H1 (cell line): ENCODE results near the gene SKAP1. TPM values are rescaled to one million over a fixed set of nuclear protein-coding genes. Genes with fewer than 3 reads are reported as not detected.

ENCODE experiments used
- CTCF ChIA-PET: fragments of 300-600 bp; sonication (Branson Sonifier 250); formaldehyde crosslinking; loops from one replicate; lab custom pipeline; 2021; ENCODE audit not compliant: partially characterized antibody; lab: Charles Lee
- POLR2A ChIA-PET: fragments of 300-600 bp; sonication (Branson Sonifier 250); formaldehyde crosslinking; loops from one replicate; lab custom pipeline; 2021; ENCODE audit warnings: inconsistent platforms; ENCODE audit not compliant: partially characterized antibody; lab: Charles Lee
- DNase-seq, 2 experiments: peaks; one replicate each; pipeline versions ENCODE4 v3.0.0 to v3.0.0-alpha.2; 2010 to 2022; ENCODE audit warnings: low spot score in 2 of 2, low read depth in 1 of 2, mixed read lengths in 1 of 2
- FAIRE-seq: peaks from 2 replicates; lab custom pipeline; 2011; peaks lifted over from hg19 to GRCh38; lab: Jason Lieb, UNC
- H2AFZ ChIP-seq: 2 replicates; pipeline ENCODE4 v1.8.1; 2012; ENCODE audit warnings: low read length, inconsistent platforms
- H2AK5ac ChIP-seq: 2 replicates; pipeline ENCODE4 v1.6.1; 2013; ENCODE audit warnings: low read depth, low read length
- H2BK120ac ChIP-seq: replicated peaks from 2 replicates; pipeline ENCODE3; 2013; ENCODE audit warnings: low read depth, low read length, inconsistent platforms
- H2BK12ac ChIP-seq: 2 replicates; pipeline ENCODE4 v1.6.1; 2013; ENCODE audit warnings: low read depth, low read length
- H2BK15ac ChIP-seq: 2 replicates; pipeline ENCODE4 v1.6.1; 2013; ENCODE audit warnings: low read length
- H2BK20ac ChIP-seq: 2 replicates; pipeline ENCODE4 v1.6.1; 2013; ENCODE audit warnings: low read length
- H2BK5ac ChIP-seq: 2 replicates; pipeline ENCODE4 v1.6.1; 2013; ENCODE audit warnings: low read depth, low read length
- H3K14ac ChIP-seq: 2 replicates; pipeline ENCODE4 v1.6.1; 2013; ENCODE audit warnings: inconsistent platforms; ENCODE audit not compliant: insufficient read length
- H3K18ac ChIP-seq: 2 replicates; pipeline ENCODE4 v1.6.1; 2013; ENCODE audit warnings: low read length; ENCODE audit errors: extremely low read depth
- H3K23ac ChIP-seq: 2 replicates; pipeline ENCODE4 v1.6.1; 2013; ENCODE audit warnings: inconsistent platforms; ENCODE audit not compliant: insufficient read length
- H3K23me2 ChIP-seq: 2 replicates; pipeline ENCODE4 v1.6.1; 2013; ENCODE audit warnings: low read depth, low read length
- H3K27ac ChIP-seq: 2 replicates; pipeline ENCODE4 v1.6.1; 2011; ENCODE audit warnings: low read depth, low read length, inconsistent platforms
- H3K27me3 ChIP-seq, 4 experiments: replicated peaks in 1 of 4; 1 replicate in 1 of 4; 2 replicates in 3 of 4; pipeline versions ENCODE4 v1.6.1 to v1.8.1; 2011 to 2013; ENCODE audit warnings: low read length in 3 of 4, mild to moderate bottlenecking in 3 of 4, inconsistent platforms in 2 of 4, mixed read lengths in 2 of 4, moderate library complexity in 1 of 4; ENCODE audit not compliant: control insufficient read depth in 3 of 4, insufficient read depth in 3 of 4; ENCODE audit errors: extremely low read depth in 1 of 4
- H3K36me3 ChIP-seq, 4 experiments: 2 replicates each; pipeline versions ENCODE4 v1.6.1 to v1.8.1; 2011 to 2013; ENCODE audit warnings: mild to moderate bottlenecking in 4 of 4, low read length in 3 of 4, moderate library complexity in 2 of 4, control low read depth in 1 of 4, inconsistent platforms in 1 of 4; ENCODE audit not compliant: insufficient read depth in 4 of 4, control insufficient read depth in 2 of 4
- H3K4ac ChIP-seq: replicated peaks from 2 replicates; pipeline ENCODE3; 2013; ENCODE audit warnings: low read length, low read depth, mixed read lengths, inconsistent platforms; ENCODE audit not compliant: insufficient read length
- H3K4me1 ChIP-seq, 4 experiments: replicated peaks in 1 of 4; 1 replicate in 1 of 4; 2 replicates in 3 of 4; pipeline versions ENCODE4 v1.6.1 to v1.8.1; 2011 to 2013; ENCODE audit warnings: low read length in 3 of 4, inconsistent platforms in 2 of 4, mixed read lengths in 1 of 4; ENCODE audit not compliant: insufficient read depth in 4 of 4, control insufficient read depth in 3 of 4
- H3K4me2 ChIP-seq, 2 experiments: 2 replicates each; pipeline versions ENCODE4 v1.6.1 to v1.8.1; 2011 to 2013; ENCODE audit warnings: low read depth in 2 of 2, low read length in 2 of 2, control low read depth in 1 of 2, inconsistent platforms in 1 of 2, mild to moderate bottlenecking in 1 of 2; ENCODE audit not compliant: insufficient read depth in 1 of 2
- H3K4me3 ChIP-seq, 4 experiments: fragments of 200-600, 300-600 bp in 1 of 4; sonication (generic), shearing (Covaris generic), sonication (Bioruptor Twin) in 1 of 4; 2 replicates each; pipeline versions ENCODE4 v1.5.1 to v1.8.1; 2011 to 2016; ENCODE audit warnings: low read length in 4 of 4, low read depth in 3 of 4, control low read depth in 2 of 4, inconsistent platforms in 2 of 4, mild to moderate bottlenecking in 2 of 4, mixed read lengths in 1 of 4, moderate library complexity in 1 of 4; ENCODE audit not compliant: insufficient read depth in 2 of 4; ENCODE audit errors: extremely low read depth in 1 of 4
- H3K56ac ChIP-seq: replicated peaks from 2 replicates; pipeline ENCODE3; 2013; ENCODE audit warnings: low read depth, mild to moderate bottlenecking, mixed read lengths, low read length, inconsistent platforms; ENCODE audit not compliant: insufficient read length
- H3K79me1 ChIP-seq: 2 replicates; pipeline ENCODE4 v1.6.1; 2013; ENCODE audit warnings: low read depth, low read length, control low read depth
- H3K79me2 ChIP-seq, 2 experiments: 2 replicates each; pipeline versions ENCODE4 v1.6.1 to v1.8.1; 2012 to 2013; ENCODE audit warnings: low read length in 2 of 2, mild to moderate bottlenecking in 2 of 2, inconsistent platforms in 1 of 2; ENCODE audit not compliant: insufficient read depth in 2 of 2, control insufficient read depth in 1 of 2
- H3K9ac ChIP-seq, 4 experiments: replicated peaks in 1 of 4; 1 replicate in 1 of 4; 2 replicates in 3 of 4; pipeline versions ENCODE4 v1.6.1 to v1.8.1; 2011 to 2013; ENCODE audit warnings: low read depth in 3 of 4, low read length in 3 of 4, control low read depth in 2 of 4, mild to moderate bottlenecking in 2 of 4, moderate library complexity in 2 of 4, inconsistent platforms in 1 of 4; ENCODE audit errors: extremely low read depth in 1 of 4
- H3K9me3 ChIP-seq, 2 experiments: 2 replicates each; pipeline versions ENCODE4 v1.6.1 to v1.8.1; 2012 to 2013; ENCODE audit warnings: mild to moderate bottlenecking in 2 of 2, moderate library complexity in 2 of 2, control low read depth in 1 of 2, inconsistent platforms in 1 of 2, low read depth in 1 of 2, low read length in 1 of 2, mixed read lengths in 1 of 2; ENCODE audit not compliant: insufficient read depth in 2 of 2
- H4K20me1 ChIP-seq, 2 experiments: replicated peaks in 1 of 2; 2 replicates each; pipeline versions ENCODE3 to v1.8.1; 2011 to 2013; ENCODE audit warnings: inconsistent platforms in 2 of 2, low read length in 2 of 2, mild to moderate bottlenecking in 1 of 2; ENCODE audit not compliant: insufficient read depth in 2 of 2, control insufficient read depth in 1 of 2
- H4K5ac ChIP-seq: 2 replicates; pipeline ENCODE4 v1.6.1; 2013; ENCODE audit warnings: low read length, low read depth, mixed read lengths, inconsistent platforms; ENCODE audit not compliant: insufficient read length
- H4K8ac ChIP-seq: 2 replicates; pipeline ENCODE4 v1.8.0; 2013; ENCODE audit warnings: mild to moderate bottlenecking, moderate library complexity, low read length, inconsistent platforms; ENCODE audit not compliant: insufficient read depth; ENCODE audit errors: extremely low read depth
- H4K91ac ChIP-seq: replicated peaks from 2 replicates; pipeline ENCODE3; 2013; ENCODE audit warnings: low read length, mixed read lengths, inconsistent platforms; ENCODE audit not compliant: insufficient read length
- ASH2L ChIP-seq: fragments of 200-600, 300-600 bp; sonication (generic); IDR thresholded peaks from one replicate; pipeline ENCODE4 v1.7.1; 2017; ENCODE audit warnings: low read length
- CBX8 ChIP-seq: fragments of 300-800, 300-1000 bp; sonication (generic); IDR thresholded peaks from 2 replicates; pipeline ENCODE4 v1.7.1; 2016; ENCODE audit warnings: low read depth, low read length, borderline replicate concordance
- EGR1 ChIP-seq: IDR thresholded peaks from 2 replicates; pipeline ENCODE4 v1.6.1; 2011; ENCODE audit warnings: low read depth, low read length, borderline replicate concordance
- FOSL1 ChIP-seq: IDR thresholded peaks from 2 replicates; pipeline ENCODE4 v1.6.1; 2011; ENCODE audit warnings: mild to moderate bottlenecking, low read depth, low read length, moderate library complexity; ENCODE audit not compliant: insufficient read depth
- JUN ChIP-seq: IDR thresholded peaks from 2 replicates; pipeline ENCODE4 v1.6.1; 2011; ENCODE audit warnings: low read depth, mild to moderate bottlenecking, improper control_type of control experiment, low read length
- NANOG ChIP-seq: IDR thresholded peaks from 2 replicates; pipeline ENCODE4 v1.6.1; 2011; ENCODE audit warnings: low read length, low read depth, mild to moderate bottlenecking, inconsistent platforms; ENCODE audit not compliant: insufficient read depth, poor library complexity, severe bottlenecking
- NRF1 ChIP-seq: IDR thresholded peaks from 2 replicates; pipeline ENCODE4 v1.6.1; 2011; ENCODE audit warnings: mild to moderate bottlenecking, low read depth, low read length, improper control_type of control experiment
- POLR2AphosphoS5 ChIP-seq: IDR thresholded peaks from 2 replicates; pipeline ENCODE4 v1.6.1; 2011; ENCODE audit warnings: low read depth, low read length
- RXRA ChIP-seq: IDR thresholded peaks from 2 replicates; pipeline ENCODE4 v1.6.1; 2011; ENCODE audit warnings: low read depth, mild to moderate bottlenecking, low read length, moderate library complexity; ENCODE audit not compliant: insufficient read depth
- SAP30 ChIP-seq: fragments of 300-600 bp; sonication (generic); IDR thresholded peaks from 2 replicates; pipeline ENCODE4 v1.7.1; 2012; ENCODE audit warnings: low read length, moderate library complexity, mild to moderate bottlenecking, inconsistent platforms; ENCODE audit not compliant: insufficient read depth, insufficient replicate concordance
- TAF7 ChIP-seq: optimal IDR thresholded peaks from 2 replicates; pipeline ENCODE3; 2011; ENCODE audit warnings: low read depth, mild to moderate bottlenecking, inconsistent platforms, low read length, moderate library complexity, borderline replicate concordance
- TBP ChIP-seq: IDR thresholded peaks from 2 replicates; pipeline ENCODE4 v1.6.1; 2011; ENCODE audit warnings: low read depth, low read length, improper control_type of control experiment
- TCF12 ChIP-seq: IDR thresholded peaks from 2 replicates; pipeline ENCODE4 v1.6.1; 2011; ENCODE audit warnings: low read depth, mild to moderate bottlenecking, low read length
- WGBS, 2 experiments: shearing (Covaris generic) in 1 of 2; methylation state at CpG; one replicate each; pipeline versions ENCODE4 v1.1.6 to v1.1.7; 2013 to 2015; ENCODE audit warnings: low lambda C conversion rate in 2 of 2, mixed read lengths in 2 of 2, inconsistent platforms in 1 of 2, low coverage in 1 of 2, missing lambda C conversion rate in 1 of 2; ENCODE audit not compliant: insufficient replicate concordance in 2 of 2, insufficient coverage in 1 of 2, insufficient read length in 1 of 2; ENCODE audit errors: extremely low coverage in 1 of 2, missing lambda C conversion rate in 1 of 2; 5-methylcytosine and 5-hydroxymethylcytosine counted together
- polyA plus RNA-seq, 7 experiments: library from polyadenylated mRNA; depleted of rRNA in 3 of 7; stranded (reverse) in 5 of 7; unstranded in 2 of 7; fragments of >200 nt in 5 of 7; fragments of 200-250 nt in 2 of 7; gene quantifications; 1 replicate in 5 of 7; 2 replicates in 1 of 7; 4 replicates in 1 of 7; pipeline versions ENCODE4 v1.2.1 to v1.2.3, GENCODE V29; 2011 to 2013; ENCODE audit warnings: missing spikeins in 2 of 7, mixed read lengths in 2 of 7
- total RNA-seq: library from RNA; stranded (reverse); fragmentation: NEBNext Ultra II Directional; extraction: Animal tissue kit (Norgen Biotek cat#: 25700); gene quantifications from 2 replicates; pipeline ENCODE4 v1.2.1, GENCODE V29; 2021

SKAP1 gene
- total and polyA plus RNA-seq, 2 of the 8 experiments (the other 6 are each of a cell fraction or from before 2014, with no cell fraction given) = not detected

DNA sequence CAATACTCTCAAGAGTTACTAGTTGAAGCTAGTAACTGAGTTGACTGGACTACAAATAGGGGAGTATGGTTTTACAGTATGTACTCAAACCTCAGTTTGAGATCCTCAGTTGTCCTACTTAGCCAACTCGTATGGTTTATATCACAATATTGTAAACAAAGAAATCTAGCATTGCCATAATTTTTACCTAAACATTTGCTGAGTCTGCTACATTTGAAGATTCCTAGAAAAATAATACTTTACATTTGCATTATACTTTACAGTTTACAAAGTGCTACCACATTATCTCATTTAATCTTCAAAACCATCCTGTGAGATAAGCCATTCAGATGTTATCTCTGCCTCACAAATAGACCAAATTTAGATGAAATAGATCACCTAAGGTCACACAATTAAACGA is 345.1 kb downstream of the SKAP1 start:
- no peak overlapping the region for H2BK5ac ChIP-seq
- peaks cover 3% of the 10 kb centered on the region; the same call in 1 of the 2 replicates for H3K79me1 ChIP-seq
- H2BK15ac ChIP-seq = no peak overlapping the region
- H3K9me3 ChIP-seq = no peaks in the 10 kb centered on the region
- POLR2A ChIA-PET = interaction anchor here (0.8 to 13.7 kb wide), 5 partner anchors 11 to 36 kb away, joined by 3 to 249 read pairs (median 4); partner anchors contain the start of genes CBX1 and NFE2L1
- H3K79me2 ChIP-seq = peaks cover 4 to 76% of the 10 kb centered on the region in 2 experiments; a peak in 3 of 4 replicates
- no peaks in the 10 kb centered on the region for H3K4me1 ChIP-seq
- H4K20me1 ChIP-seq = peaks cover 4 to 12% of the 10 kb centered on the region in 2 experiments
- no peak overlapping the region for H2BK20ac ChIP-seq
- no peak overlapping the region for H2AK5ac ChIP-seq
- no peak overlapping the region for H3K56ac ChIP-seq
- no peak overlapping the region for H3K23ac ChIP-seq
- H3K36me3 ChIP-seq = no peaks in the 10 kb centered on the region
- no peak for DNase-seq
- H3K18ac ChIP-seq = no peak overlapping the region
- H3K27me3 ChIP-seq = no peaks in the 10 kb centered on the region
- no peak for TF ChIP-seq RXRA
- no peak for TF ChIP-seq FOSL1
- TF ChIP-seq TBP = no peak
- no peak for TF ChIP-seq POLR2AphosphoS5
- no peak for TF ChIP-seq SAP30
- TF ChIP-seq TAF7 = no peak
- no peak for TF ChIP-seq EGR1
- no peak for TF ChIP-seq ASH2L
- no peak for TF ChIP-seq CBX8
- no peak for TF ChIP-seq NRF1
- no peak for TF ChIP-seq TCF12
- no peak for TF ChIP-seq JUN
- TF ChIP-seq NANOG = no peak
- TF ChIP-seq, all 59 proteins: peak for 0
- Histone ChIP-seq H4K5ac (no peak overlapping the region), H3K4ac (no peak overlapping the region), H3K4me3 (no peak overlapping the region), H3K23me2 (no peaks in the 10 kb centered on the region), H3K9ac (no peak overlapping the region), H3K4me2 (no peak overlapping the region), H2BK120ac (no peak overlapping the region), H4K8ac (no peak overlapping the region), H2BK12ac (no peak overlapping the region), H3K27ac (no peak overlapping the region), H4K91ac (no peak overlapping the region), H2AFZ (no peak overlapping the region), H3K14ac (no peak overlapping the region)
- no peak for FAIRE-seq
- CTCF ChIA-PET = interaction anchor here (0.6 to 14.0 kb wide), 7 partner anchors 11 to 245 kb away, joined by 3 to 181 read pairs (median 7); no protein-coding TSS in a partner anchor
- 89% methylated on average over 2 of the region's 2 CpGs; no CpG with 5 or more reads in 1 of the 2 experiments for whole genome bisulfite sequencing, 2 experiments
